HG02885 (cell line): ENCODE data around the gene LAMA5.

Experiments
- ATAC-seq: cut with Tn5 transposase; IDR thresholded peaks from one replicate; pipeline ENCODE4 v1.9.1; 2021; ENCODE audit warnings: mild to moderate bottlenecking; ENCODE audit not compliant: unreplicated experiment, poor library complexity

The LAMA5 gene

DNA sequence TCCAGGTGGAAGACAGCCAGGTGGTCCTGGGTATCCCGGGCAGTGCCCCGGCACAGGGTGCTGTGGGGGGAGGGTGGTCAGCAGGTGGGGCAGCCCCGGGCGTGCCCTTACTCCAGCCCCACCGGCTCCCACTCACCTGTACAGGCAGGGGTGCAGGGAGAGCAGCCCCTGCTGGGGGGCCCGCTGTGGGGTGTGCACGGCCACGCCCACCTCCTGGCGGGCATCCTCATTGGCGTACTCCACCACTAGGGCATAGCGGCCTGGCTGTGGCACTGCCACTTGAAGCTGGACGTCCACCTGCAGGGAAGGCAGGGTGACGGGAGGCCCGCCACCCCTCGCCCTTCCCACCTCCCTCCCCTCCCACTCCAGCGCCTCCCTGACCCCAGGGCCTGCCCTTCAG is 34.7 kb downstream of the LAMA5 start:
- no peak for ATAC-seq

DNA sequence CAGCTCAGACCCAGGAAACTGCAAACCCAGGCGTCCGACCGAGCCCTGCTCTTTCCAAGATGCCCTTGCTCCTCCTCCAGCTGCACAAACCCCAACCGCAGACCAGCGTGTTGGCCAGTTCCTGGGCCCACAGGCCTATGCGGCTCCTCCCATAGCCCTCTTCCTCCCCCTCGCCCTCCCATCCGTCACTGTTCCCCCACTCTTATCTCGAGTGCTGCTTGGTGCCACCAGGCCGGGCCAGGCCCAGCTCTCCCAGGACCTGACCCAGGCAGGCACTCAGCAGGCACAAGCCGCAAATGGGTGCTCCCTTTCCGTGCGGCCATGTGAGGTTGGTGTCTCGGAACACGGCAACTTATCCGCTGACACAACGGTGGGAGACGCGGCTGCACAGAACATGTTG is 35.8 kb downstream of the LAMA5 start:
- no peak for ATAC-seq

DNA sequence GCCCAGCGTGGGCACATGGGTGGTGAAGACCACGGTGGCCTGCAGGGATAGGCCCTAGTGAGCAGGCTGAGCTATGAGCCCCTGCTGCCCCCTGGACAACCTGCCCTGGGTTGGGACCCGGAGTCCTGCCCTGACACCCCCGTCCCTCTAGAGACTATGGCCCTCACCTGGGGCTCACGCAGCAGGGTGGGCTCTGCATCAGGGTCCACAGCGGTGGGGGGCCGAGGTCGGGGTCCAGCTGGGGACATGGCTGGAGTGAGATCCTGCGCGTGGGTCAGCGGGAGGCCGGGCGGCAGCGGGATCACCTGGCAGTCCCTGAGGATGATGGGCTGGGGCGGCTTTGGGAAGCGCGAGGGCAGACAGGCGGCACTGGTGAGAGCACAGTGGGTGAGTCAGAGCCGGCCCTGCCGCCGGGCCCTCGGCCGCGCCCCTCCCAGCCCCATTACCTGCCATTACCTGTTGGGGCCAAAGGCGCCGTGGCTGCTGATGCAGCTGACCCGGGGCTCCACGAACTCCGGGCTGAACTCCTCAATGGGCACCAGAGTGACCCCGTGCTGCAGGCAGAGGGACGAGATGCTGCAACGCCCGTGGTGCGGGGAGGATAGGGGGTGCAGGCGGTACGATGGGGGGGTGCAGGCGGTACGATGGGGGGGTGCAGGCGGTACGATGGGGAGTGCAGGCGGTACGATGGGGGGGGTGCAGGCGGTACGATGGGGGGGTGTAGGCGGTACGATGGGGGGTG is 36.4 kb downstream of the LAMA5 start:
- no peak for ATAC-seq

DNA sequence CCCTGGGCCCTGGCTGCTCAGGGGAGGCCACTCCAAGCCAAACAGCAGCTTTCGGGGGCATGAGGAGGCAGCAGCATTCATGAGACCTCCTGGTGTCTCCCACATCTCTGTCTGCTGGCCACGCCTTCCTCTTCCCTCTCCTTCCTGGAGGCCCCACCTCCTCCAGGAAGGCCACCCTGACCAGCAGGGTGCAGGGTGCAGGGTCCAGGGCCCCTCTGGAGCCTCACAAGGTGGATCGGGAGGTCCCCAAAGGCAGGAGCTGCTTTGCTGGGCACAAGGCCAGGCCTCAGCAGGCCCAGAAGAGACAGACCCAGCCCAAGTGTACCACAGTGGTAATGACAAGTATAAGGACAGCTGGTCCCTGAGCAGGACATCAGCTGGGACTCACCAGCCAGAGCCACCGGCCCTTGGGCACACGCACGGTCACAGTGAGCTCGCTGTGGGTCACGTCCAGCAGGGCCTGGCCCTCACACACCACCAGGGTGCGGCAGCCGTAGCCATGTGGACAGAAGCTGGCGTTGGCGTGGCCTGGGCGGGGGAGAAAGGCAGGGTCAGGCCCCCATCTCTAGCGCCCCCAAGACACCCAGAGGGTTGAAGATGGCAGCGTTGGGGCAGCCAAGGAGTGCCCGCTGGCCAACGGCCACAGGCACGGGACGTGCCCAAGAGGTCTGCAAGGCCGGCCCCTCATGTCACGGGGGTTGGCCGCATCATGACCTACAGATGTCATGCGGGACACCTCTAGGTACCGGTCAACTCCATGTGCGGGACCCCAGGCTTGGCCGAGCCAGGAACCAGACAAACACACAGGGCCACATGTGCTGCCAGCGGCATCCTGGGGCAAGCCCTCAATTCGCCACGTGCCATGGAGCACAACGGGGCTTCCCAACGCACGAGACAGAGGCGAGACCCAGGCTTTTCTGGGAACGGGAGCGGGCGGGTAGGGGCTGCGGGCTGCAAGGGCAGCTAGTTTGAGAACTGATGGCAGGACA is 37.4 kb downstream of the LAMA5 start:
- no peak for ATAC-seq

DNA sequence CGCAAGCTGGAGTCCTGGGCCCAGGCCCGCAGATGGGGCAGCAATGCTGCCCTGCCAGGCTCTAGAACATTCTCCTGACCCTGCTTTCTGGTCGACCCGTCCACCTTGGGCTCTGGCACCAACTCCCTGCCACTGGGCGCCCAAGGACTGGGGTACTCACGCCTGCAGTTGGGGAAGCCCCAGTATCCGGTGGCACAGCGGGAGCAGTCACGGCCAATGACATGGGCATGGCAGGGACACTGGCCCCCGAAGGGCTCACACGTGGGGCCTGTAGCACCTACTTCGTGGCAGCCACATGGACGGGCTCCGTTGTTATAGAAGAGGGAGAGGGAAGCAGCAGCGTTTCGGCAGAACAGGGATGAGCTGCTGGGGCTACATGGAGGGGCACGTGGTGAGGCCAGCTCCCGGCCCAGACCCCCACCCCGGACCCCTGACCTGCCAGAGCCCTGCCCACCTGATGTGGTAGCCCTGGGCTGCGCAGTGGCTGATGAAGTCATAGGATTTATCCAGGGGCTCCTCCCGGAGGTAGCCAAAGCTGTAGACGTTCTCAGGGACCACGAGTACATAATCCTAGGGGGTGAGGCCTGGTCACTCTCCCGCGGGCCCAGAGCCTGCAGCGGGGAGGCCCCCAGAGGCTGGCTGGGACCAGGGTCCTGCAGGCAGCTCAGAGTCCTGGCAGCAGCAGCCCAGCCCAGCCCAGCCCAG is 38.3 kb downstream of the LAMA5 start:
- no peak for ATAC-seq

DNA sequence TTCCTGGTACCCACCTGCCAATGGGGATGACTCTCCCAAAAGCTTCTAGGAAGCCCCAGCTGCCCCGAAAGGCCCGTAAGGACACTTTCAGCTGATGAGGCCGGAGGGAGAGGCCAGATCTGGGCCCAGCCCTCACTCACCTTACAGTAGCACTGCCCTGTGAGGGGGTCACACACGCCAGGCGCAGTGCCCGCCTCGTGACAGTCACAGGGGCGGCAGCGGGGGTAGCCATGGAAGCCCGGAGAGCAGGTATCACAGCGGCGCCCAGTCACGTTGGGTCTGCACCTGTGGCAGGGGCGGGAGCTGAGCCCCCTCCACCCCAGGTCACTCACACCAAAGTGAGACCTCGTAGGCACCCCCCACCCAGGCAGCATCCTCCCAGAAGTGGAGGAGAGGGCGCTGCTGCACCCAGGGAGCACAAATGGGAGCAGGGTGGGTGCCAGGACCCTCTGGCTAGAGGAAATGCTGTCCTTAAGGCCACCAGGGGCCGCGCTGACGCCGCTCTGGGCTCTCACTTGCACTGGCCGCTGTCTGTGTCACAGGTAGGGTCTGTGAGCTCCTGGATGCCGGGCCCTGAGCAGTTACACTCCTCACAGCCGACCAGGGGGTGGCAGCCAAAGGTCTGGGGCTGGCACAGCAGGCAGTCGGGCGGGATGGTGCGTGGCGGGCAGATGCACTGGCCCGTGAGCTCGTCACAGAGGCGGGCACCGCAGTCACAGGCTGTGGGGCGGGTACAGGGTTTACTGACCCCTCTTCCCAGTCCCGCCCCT is 39.2 kb downstream of the LAMA5 start:
- ATAC-seq: no peak

DNA sequence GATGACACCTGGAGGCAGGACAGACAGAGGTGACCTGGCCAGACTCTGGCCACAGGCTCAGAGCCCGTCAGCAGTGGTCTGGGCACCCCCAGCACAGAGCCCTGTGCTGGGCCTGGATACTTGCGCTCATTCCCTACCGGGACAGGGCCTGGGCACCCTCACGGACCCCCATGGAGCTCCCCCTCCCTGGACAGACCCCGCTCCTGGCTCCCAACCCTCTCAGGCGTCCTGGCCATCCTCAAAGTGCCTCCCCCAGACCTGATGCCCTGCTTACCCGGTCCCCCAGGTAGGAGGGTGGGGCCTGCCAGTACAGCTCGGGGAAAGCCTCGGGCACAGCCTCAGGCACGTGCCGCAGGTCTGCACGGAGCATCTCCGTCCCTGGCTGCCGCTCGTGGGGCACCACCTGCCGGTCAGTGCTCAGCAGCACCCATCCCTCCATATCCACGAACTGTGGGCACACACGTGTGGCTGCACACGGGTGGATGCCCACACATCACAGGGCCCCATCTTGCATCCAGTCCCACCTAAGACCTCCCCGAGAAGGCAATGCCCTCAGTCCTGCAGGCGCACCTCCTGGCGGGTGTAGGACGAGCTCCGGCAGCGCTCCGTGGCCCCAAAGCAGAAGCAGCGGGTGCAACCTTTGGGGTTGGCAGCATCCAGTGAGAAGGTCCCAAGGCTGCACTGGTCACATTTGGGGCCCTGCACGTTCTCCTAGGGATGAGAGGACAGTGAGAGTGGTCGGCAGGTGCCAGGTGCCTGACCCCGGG is 40.0 kb downstream of the LAMA5 start:
- ATAC-seq: no peak

DNA sequence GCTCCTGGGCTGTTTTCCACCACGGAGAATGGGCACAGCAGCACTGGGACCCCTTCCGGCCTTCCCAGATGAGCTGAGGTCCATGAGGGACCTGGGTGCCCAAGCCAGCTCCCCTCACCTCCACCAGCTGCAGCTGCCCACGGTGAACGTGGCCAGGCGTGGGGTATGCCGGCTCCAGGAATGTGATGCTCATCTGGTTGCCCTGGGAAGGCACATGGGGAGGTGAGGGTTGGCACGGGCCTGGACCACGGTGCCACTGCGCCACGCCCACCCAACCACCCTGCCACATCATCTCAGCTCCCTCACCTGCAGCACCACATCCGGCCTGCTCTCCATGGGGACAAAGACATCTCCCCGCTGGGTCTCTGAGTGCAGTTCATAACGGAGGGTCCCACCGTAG is 40.6 kb downstream of the LAMA5 start:
- no peak for ATAC-seq

DNA sequence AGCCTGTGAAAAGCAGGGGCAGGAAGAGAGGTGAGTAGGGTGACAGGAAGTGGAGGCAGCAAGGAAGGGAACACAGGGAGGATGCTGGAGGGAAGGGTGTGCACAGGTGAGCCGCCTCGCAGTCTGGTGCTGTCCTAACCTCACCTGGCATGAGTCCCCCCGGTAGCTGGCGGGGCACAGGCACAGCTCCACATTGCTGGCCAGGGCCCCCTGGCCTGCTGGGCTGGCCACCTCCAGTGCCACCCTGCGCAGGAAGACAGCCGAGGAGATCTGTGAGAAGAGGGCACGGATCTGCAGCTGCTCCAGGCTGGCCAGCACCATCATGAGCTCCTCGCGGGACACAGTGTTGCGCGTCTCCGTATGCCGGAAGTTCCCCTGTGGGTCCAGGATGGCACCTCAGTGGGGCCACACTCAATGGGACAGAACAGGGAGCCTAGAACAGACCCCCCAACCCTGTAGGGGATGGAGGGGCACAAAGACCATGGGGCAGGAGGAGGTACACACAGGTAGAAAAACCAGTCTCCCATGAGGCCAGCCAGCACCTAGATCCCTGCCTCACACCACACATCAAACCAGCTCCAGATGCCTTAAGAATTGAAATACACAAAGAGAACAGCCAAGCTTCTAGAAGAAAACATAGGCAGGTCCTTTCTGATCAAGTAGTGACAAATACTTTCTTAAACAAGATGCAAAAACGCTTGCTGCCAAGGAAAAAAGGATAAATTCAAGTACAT is 41.8 kb downstream of the LAMA5 start:
- ATAC-seq: no peak

DNA sequence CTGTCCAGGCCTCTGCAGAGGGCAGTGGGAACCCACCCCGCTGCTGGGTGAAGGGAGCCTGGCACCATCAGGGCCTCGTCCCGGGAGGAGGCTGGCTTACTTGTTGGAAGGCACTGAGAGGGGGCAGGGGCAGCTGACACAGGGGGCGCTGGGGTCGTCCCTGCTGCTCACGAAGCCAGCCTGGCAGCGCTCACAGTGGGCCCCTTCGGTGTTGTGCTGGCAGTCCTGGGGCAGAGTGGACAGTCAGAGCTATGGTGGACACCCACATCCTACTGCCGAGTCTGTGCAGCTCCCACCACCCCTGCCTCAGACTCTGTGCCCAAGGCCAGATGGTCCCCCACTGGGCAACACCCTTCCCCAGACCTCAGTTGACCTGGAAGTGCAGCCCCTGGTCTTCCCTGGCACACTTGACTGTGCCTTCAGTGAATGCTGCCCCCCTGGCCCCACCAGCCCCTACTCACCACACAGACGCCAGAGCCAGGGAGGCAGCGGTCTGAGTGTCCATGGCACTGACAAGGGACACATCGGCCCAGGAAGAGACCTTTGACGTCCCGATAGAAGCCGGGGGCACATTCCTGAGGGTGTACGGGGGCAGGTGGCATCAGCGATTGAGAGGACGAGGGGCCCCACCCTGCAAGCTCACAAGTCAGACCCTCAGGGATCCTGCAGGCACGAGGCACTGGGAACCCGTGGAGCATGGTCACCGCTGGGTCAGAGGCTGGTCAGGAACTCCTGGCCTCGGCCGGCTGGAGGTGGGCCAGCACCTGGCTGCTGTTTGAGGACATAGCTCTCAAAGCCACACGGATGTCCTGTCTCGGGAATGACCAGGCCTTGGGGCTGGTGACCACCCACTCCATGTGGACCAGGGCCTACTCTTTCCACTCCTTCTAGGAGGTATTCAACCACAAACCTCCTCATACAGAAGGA is 42.9 kb downstream of the LAMA5 start:
- ATAC-seq: no peak

DNA sequence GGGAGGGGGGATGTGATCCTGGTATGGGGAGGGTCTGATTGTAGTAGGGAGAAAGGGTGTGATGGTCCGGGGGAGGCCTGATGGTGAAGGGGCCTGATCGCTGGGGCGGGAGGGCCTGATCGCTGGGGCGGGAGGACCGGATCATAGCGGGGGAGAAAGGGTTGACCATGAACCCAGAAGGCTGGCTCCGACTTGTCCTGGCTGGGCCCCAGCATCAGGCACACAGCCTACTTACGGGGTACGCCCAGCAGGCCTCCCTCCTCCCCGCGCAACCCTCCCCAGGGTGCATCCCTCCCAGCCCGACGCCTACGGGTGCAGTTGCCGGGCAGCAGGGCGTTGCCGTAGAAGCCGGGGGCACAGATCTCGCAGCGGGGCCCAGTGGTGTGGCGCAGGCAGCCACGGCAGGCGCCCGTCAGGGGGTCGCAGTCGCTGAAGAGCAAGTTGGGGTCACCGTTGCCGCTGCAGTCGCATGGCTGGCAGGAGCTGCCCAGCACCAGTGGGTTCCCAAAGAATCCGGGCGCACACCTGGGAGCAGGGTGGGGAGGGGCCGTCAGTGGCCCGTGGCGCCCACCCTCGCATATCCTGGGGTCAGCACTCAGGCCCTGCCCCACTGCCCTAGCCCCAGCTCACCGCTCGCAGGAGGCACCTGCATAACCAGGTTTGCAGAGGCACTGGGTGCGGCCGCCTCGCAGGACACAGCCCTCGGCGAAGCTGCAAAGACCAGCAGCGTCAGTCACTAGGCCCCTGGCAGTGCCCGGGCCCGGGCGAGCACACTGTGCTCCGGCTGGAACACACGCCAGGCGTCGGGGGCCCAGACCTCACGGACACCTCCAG is 43.7 kb downstream of the LAMA5 start:
- no peak for ATAC-seq

DNA sequence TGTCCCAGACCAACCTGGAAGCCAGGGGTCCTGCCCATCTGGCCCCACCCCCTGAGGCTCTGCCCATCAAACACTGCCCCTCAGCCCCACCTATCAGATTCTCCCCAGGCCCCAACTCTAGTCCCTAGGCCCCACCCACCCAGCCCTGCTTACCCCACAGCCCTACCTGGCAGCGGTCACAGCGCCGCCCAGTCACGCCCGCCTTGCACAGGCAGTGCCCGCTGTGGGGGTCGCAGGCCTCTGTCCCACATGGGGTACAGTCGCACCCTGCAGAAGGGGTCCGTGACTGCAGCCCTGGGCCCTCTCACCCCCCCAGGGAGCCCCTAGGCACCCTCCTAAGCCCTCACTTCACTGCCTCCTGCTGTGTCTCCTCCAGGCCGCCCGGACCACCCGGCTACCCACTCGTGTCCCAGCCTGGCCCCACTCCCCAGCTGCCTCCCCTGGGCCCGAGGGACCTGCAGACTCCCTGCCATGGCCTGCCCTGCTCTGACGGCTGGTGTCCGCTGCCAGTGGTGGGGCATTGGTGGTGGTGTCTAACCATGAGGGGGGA is 44.5 kb downstream of the LAMA5 start:
- ATAC-seq: no peak

DNA sequence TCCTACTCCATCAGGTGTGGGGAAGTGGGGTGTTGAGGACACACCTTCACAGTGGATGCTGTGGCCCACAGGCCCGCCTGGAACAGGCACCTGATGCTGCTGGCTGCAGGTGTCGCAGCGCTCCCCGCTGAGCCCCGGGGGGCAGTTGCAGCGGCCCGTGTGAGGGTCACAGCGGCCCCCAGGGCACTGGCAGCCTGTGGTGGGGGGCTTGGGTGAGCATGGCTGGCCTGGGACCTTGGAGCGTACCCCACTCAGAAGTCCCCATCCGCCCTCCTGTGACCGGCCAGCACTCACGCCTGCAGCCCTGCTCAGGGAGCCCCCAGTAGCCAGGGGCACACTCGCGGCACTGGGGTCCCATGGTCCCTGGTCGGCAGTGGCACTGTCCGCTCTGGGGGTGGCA is 45.1 kb downstream of the LAMA5 start:
- ATAC-seq: no peak

DNA sequence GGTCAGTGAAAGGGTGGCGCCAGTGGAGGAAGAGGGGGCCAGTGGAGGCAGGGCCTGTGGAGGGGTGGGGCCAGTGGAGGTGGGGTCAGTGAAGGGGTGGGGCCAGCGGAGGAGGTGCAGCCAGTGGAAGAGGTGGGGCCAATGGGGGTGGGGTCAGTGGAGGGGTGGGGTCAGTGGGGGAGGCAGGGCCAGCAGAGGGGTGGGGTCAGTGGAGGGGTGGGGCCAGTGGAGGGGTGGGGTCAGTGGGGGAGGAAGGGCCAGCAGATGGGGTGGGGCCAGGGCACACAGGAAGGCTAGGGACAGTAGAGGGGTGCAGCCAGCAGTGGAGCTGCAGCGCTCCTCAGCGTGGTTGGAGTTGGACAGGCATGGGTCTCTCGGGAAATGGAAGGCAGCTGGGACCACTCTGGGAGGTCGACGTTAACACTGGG is 45.6 kb downstream of the LAMA5 start:
- ATAC-seq: no peak

DNA sequence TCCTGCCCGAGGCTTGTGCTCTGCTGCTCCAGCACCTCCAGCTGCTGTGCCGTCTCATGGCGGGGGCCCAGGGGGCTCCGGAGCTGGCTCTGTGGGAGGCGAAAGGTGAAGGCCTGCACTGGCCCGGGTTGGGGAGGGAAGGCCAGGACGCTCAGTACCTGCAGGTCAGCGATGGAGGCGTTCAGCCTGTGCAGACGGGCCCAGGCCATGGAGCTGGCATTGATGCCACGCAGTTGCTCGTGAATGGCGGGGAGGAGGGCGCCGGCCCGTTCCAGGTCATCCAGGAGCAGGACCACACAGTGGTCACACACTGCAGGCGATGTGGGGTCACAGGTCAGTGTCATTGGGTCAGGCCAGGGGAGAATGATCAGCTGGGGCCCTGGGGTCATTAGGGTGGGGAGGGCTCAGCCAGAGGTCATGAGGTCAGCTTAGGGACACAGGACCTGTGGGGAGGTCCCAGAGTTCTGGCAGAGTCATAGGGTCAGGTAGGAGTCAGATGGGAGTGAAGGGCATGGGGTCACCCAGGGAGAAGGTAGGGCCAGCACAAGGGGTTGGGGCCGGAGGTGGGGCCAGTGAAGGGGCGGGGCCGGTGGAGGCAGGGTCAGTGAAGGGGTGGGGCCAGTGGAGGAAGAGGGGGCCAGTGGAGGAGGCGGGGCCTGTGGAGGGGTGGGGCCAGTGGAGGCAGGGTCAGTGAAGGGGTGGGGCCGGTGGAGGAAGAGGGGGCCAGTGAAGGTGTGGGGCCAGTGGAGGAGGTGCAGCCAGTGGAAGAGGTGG is 46.3 kb downstream of the LAMA5 start:
- no peak for ATAC-seq
